ENCODE data around the gene MAP3K9.

Gene MAP3K9

GRCh38 chr14:70816525-70816924 is 7.2 kb upstream of the MAP3K9 start:
- no peak for DNase-seq

- DNase-seq = no peak
These were observed 5.2 kb upstream of the MAP3K9 start for GRCh38 chr14:70814466-70814865.

- no peak for DNase-seq
These were observed 3.0 kb upstream of the MAP3K9 start for GRCh38 chr14:70812124-70812818.

GRCh38 chr14:70811578-70811977 is 2.3 kb upstream of the MAP3K9 start:
- no peak for DNase-seq

- no peak for DNase-seq
These were observed 1.7 kb upstream of the MAP3K9 start for GRCh38 chr14:70811050-70811449.

GRCh38 chr14:70810621-70811020 is 1.3 kb upstream of the MAP3K9 start:
- no peak for DNase-seq

GRCh38 chr14:70808416-70809224 is 693 bp downstream of the MAP3K9 start:
- no peak for DNase-seq

GRCh38 chr14:70807898-70808415 is 1.4 kb downstream of the MAP3K9 start:
- no peak for DNase-seq

- no peak for DNase-seq
These were observed 4.7 kb downstream of the MAP3K9 start for GRCh38 chr14:70804556-70805162.

- no peak for DNase-seq
These were observed 5.7 kb downstream of the MAP3K9 start for GRCh38 chr14:70803321-70804310.

- DNase-seq = no peak
These were observed 6.9 kb downstream of the MAP3K9 start for GRCh38 chr14:70802379-70802778.

GRCh38 chr14:70801836-70802235 is 7.5 kb downstream of the MAP3K9 start:
- DNase-seq = no peak

- no peak for DNase-seq
These were observed 12.8 kb downstream of the MAP3K9 start for GRCh38 chr14:70796551-70796950.

GRCh38 chr14:70794294-70794693 is 15.0 kb downstream of the MAP3K9 start:
- no peak for DNase-seq

- DNase-seq = no peak
These were observed 15.7 kb downstream of the MAP3K9 start for GRCh38 chr14:70793637-70794036.

GRCh38 chr14:70792939-70793338 is 16.4 kb downstream of the MAP3K9 start:
- no peak for DNase-seq

GRCh38 chr14:70791971-70792370 is 17.3 kb downstream of the MAP3K9 start:
- DNase-seq = no peak

- DNase-seq = no peak
These were observed 19.4 kb downstream of the MAP3K9 start for GRCh38 chr14:70789961-70790360.

GRCh38 chr14:70789361-70789760 is 20.0 kb downstream of the MAP3K9 start:
- DNase-seq = no peak

- no peak for DNase-seq
These were observed 20.4 kb downstream of the MAP3K9 start for GRCh38 chr14:70788898-70789297.

GRCh38 chr14:70785556-70785955 is 23.8 kb downstream of the MAP3K9 start:
- DNase-seq = no peak

GRCh38 chr14:70784886-70785285 is 24.4 kb downstream of the MAP3K9 start:
- no peak for DNase-seq

- peak; percentile 21 for DNase-seq
These were observed 27.0 kb downstream of the MAP3K9 start for GRCh38 chr14:70782361-70782760.
